Fibroblast of skin of left biceps (primary cell): ENCODE data around the gene CISH.

Experiments
- DNase-seq, 2 experiments: peaks; one replicate each; pipeline ENCODE4 v3.0.0-alpha.2; 2013; ENCODE audit warnings: low read depth in 2 of 2

CISH gene

GRCh38 chr3:50599115-50599715 lies 12.4 kb downstream of the CISH start:
- no peak for DNase-seq

- no peak for DNase-seq
These were observed 17.3 kb downstream of the CISH start for GRCh38 chr3:50594253-50594785.

- DNase-seq = no peak
These were observed 19.0 kb downstream of the CISH start for GRCh38 chr3:50592568-50592967.

- DNase-seq = no peak
These were observed 20.3 kb downstream of the CISH start for GRCh38 chr3:50591196-50591741.

GRCh38 chr3:50588759-50589433 lies 22.7 kb downstream of the CISH start:
- DNase-seq = no peak

- no peak for DNase-seq
These were observed 23.5 kb downstream of the CISH start for GRCh38 chr3:50587806-50588758.

GRCh38 chr3:50587373-50587772 lies 24.2 kb downstream of the CISH start:
- DNase-seq = no peak

GRCh38 chr3:50586763-50587070 lies 24.9 kb downstream of the CISH start:
- DNase-seq = no peak

- no peak for DNase-seq
These were observed 25.4 kb downstream of the CISH start for GRCh38 chr3:50585919-50586762.

GRCh38 chr3:50584391-50584790 lies 27.2 kb downstream of the CISH start:
- DNase-seq = peak in 1 of 2 experiments; percentile 23

GRCh38 chr3:50583897-50584296 lies 27.7 kb downstream of the CISH start:
- DNase-seq = no peak

GRCh38 chr3:50582083-50582482 lies 29.5 kb downstream of the CISH start:
- no peak for DNase-seq

- no peak for DNase-seq
These were observed 30.1 kb downstream of the CISH start for GRCh38 chr3:50581459-50581842.

- no peak for DNase-seq
These were observed 30.7 kb downstream of the CISH start for GRCh38 chr3:50580683-50581458.

- DNase-seq = no peak
These were observed 34.2 kb downstream of the CISH start for GRCh38 chr3:50577348-50577747.

- DNase-seq = no peak
These were observed 36.2 kb downstream of the CISH start for GRCh38 chr3:50575372-50575771.

- DNase-seq = no peak
These were observed 37.1 kb downstream of the CISH start for GRCh38 chr3:50574444-50574831.

- no peak for DNase-seq
These were observed 37.8 kb downstream of the CISH start for GRCh38 chr3:50573566-50574443.

- DNase-seq = no peak
These were observed 38.7 kb downstream of the CISH start for GRCh38 chr3:50572801-50573371.
